8988T (cell line): ENCODE measurements around the gene LIPT1.
"Not testable (repeated sequence)": the region's sequence is repeated elsewhere in the genome, so short reads cannot be mapped to it uniquely, and the experiment has no call there.

ENCODE experiments used
- DNase-seq: peaks from one replicate; pipeline ENCODE4 v3.0.0; 2011

Gene LIPT1

DNA sequence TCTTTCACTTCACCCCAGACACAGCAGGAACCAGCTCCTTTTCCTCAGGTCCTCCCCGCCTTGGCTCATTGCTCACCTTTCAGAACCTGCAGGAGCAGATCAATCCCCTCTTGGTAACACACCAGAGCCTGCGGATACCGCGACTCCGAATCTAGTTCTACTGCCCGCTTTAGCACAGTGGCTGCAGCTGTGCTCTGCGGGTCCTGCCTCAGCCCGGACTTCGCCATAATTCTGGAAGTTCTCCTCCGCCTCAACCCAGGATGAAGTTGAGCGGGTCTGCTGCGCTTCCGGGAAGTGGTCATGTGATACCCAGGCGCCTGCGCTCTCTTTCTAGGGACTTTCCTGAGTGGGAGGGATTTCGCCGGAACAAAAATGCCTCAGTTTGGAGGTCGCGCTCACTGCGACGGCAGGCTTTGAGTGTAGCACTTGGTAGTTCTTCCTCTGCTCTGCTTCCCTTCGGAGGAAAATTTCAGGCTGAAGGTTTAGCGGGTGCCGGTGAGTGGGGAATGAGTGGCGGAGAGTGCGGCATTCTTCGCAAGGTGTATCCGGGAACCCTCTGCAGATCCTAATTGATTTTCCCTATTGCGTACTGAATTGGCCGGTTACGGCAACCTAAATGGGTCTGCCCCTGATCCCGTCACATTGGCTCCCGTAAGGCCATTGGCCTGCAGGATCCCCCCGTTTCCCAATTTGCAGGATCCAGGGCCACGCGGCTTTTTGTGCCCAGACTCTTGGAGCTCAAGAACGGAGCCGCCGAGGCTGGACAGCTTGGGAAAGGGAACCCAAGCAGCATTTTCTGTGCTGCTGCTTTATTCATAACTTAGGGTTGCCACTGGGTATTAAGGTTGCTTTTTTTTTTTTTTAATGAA lies 26.2 kb downstream of the LIPT1 start, which contains the start of the genes MITD1 and MRPL30:
TSS of gene MITD1 (minus strand) at position 304 of the 869 bp plus-strand sequence. CDS start at position 227, 77 bp downstream.
TSS of gene MRPL30 (plus strand) at position 430 of the 869 bp plus-strand sequence. CDS start 5,020 bp downstream, outside the sequence.
- DNase-seq = peak; percentile 26

DNA sequence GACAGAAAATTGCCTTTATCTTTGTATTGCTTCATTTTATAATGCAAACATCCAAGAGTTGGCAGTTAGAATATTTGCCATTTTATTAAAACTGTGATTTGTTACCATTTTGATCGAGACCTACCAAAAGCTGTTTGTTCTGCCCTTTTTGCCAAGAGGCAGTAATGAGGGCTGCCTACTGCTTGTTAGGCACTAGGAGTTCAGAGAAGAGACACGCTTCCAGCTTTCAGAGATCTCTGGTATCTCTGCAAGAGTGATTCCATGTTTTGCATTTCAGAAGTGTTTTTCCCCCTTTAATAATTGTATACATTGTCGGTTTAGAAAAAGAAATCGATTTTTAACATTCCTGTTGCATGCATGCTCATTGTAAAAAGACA lies 26.8 kb downstream of the LIPT1 start:
- DNase-seq = no peak

- no peak for DNase-seq
These were observed 28.3 kb downstream of the LIPT1 start for GRCh38 chr2:99183025-99183424.

GRCh38 chr2:99184811-99185210 lies 30.0 kb downstream of the LIPT1 start:
- no peak for DNase-seq

DNA sequence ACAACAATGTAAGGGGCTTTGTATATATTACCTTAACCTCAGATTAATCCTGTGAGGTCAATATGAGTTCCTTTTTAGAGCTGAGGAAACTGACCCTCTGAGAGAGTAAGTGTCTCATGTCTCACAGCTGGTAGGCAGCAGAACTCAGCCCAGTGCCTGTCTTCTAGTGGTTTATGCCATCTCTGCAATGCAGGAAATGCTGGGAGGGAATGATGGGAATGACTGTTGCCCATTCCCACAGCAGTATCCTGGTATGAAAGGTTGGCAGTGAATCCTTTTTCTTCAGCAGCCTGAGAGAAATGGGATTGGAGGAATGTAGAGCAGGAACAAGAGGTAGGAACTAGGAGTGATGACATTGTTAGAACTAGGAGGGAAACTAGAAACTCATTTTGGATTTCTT lies 32.2 kb downstream of the LIPT1 start:
- DNase-seq = no peak

DNA sequence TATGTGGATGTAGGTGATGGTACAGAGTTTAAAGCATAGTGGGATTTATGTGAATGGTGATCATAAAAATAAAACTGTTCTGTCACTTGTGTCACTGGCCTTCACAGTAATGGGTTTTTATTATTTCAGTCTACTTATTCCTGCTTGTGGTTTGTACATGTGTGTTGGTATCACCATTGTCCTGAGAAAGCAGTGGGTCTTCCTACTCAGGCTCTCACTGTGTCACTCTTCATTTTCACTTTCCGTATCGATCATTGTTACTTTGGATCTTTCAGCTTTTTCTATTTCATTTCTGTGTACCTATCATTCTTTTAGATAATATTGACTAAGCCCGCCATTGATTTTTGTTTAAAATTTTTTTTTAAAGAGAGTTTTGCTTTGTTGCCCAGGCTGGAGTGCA lies 33.6 kb downstream of the LIPT1 start:
- DNase-seq = no peak

GRCh38 chr2:99190548-99190947 lies 35.8 kb downstream of the LIPT1 start:
- DNase-seq = no peak

- DNase-seq = not testable (repeated sequence)
These were observed 37.6 kb downstream of the LIPT1 start for GRCh38 chr2:99192364-99192763.

GRCh38 chr2:99198103-99198841 lies 43.5 kb downstream of the LIPT1 start:
- no peak for DNase-seq

DNA sequence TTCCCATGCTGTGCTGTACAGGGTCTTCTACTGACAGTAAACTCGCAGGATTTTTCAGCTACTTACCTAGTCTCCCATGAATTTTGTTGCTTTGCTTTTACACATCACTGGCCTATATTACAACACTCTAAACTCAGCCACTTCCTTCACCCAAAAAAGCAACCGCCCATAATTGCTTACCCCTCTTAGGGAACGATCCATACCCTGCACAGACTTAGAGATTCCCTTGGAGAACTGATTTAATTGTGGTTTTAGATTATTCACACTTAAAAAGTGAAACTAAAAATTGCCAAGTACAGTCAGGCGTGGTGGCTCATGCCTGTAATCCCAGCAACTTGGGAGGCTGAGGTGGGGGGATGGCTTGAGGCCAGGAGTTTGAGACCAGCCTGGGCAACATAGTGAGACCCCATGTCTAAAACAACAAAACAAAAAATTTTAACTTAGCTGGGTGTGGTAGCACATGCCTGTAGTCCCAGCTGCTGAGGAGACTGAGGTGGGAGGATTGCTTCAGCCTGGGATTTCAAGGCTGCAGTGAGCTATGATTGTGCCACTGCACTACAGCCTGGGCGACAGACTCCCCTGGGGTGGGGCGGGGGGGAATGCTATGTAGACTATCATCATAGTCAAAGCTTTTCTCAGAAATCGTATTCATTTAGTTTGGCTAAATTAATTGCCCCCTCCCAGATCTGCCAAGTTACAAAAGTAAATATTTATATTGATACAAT lies 45.5 kb downstream of the LIPT1 start:
- no peak for DNase-seq

- no peak for DNase-seq
These were observed 47.4 kb downstream of the LIPT1 start for GRCh38 chr2:99201959-99202678.

DNA sequence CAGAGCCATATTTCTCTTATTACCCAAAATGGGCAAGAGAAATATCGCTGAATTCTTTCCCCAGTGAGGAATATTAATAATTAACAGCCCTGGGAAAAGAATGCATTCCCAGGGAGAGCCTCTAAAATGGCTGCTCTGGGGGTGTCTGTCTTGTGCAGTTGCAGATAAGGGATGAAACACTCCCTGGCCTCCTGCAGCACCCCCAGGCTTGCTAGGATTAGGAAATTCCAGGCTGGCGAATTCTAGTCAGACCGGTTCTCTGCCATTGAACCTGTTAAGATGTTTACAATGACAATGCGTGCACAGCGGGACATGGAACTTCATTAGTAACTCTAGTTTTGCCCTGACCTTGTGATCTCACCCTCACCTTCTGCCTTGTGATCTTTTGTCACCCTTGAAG lies 50.7 kb downstream of the LIPT1 start:
- no peak for DNase-seq
